ENCODE data around the gene BTN3A1.
"Not testable (repeated sequence)": the region's sequence is repeated elsewhere in the genome, so short reads cannot be mapped to it uniquely, and the experiment has no call there.

Gene BTN3A1

GRCh38 chr6:26401987-26402658 lies at the start of gene BTN3A1:
TSS of gene BTN3A1 (plus strand) at chr6:26402275. CDS start at chr6:26405564, 3,289 bp downstream.
- peak; percentile 38 for DNase-seq

- no peak for DNase-seq
Observed at GRCh38 chr6:26352315-26352714, 49.8 kb upstream of the BTN3A1 start.

GRCh38 chr6:26354162-26354561 lies 47.9 kb upstream of the BTN3A1 start:
- DNase-seq, result no peak

GRCh38 chr6:26355366-26355765 lies 46.7 kb upstream of the BTN3A1 start:
- DNase-seq, result no peak

GRCh38 chr6:26357543-26357942 lies 44.5 kb upstream of the BTN3A1 start:
- DNase-seq, result not testable (repeated sequence)

GRCh38 chr6:26358511-26358981 lies 43.5 kb upstream of the BTN3A1 start:
- no peak for DNase-seq

- DNase-seq, result no peak
Observed at GRCh38 chr6:26359765-26360164, 42.3 kb upstream of the BTN3A1 start.

- DNase-seq, result no peak
Observed at GRCh38 chr6:26360451-26361416, 41.3 kb upstream of the BTN3A1 start.

- DNase-seq, result no peak
Observed at GRCh38 chr6:26361544-26361943, 40.5 kb upstream of the BTN3A1 start.

- no peak for DNase-seq
Observed at GRCh38 chr6:26362093-26362835, 39.8 kb upstream of the BTN3A1 start.

GRCh38 chr6:26362836-26363220 lies 39.2 kb upstream of the BTN3A1 start:
- no peak for DNase-seq

GRCh38 chr6:26363882-26364701 lies 38.0 kb upstream of the BTN3A1 start:
- DNase-seq, result no peak

- DNase-seq, result no peak
Observed at GRCh38 chr6:26365633-26365995, 36.5 kb upstream of the BTN3A1 start.

GRCh38 chr6:26366504-26366903 lies 35.6 kb upstream of the BTN3A1 start:
- no peak for DNase-seq

- DNase-seq, result no peak
Observed at GRCh38 chr6:26367114-26367513, 35.0 kb upstream of the BTN3A1 start.

GRCh38 chr6:26371813-26372212 lies 30.3 kb upstream of the BTN3A1 start:
- not testable (repeated sequence) for DNase-seq

GRCh38 chr6:26372308-26373144 lies 29.5 kb upstream of the BTN3A1 start:
- DNase-seq, result no peak

GRCh38 chr6:26375270-26375669 lies 26.8 kb upstream of the BTN3A1 start:
- DNase-seq, result no peak

- no peak for DNase-seq
Observed at GRCh38 chr6:26377719-26378118, 24.4 kb upstream of the BTN3A1 start.

GRCh38 chr6:26378143-26378542 lies 23.9 kb upstream of the BTN3A1 start:
- not testable (repeated sequence) for DNase-seq

GRCh38 chr6:26379292-26379691 lies 22.8 kb upstream of the BTN3A1 start:
- no peak for DNase-seq
